Nephron (organoid): Measurements from ENCODE around the gene DCTPP1.

Source experiments
- H3K27ac Mint-ChIP-seq, 3 experiments: 2 replicates each; pipeline ENCODE4 v1.8.0; 2020; ENCODE audit warnings: mixed read lengths in 3 of 3, mild to moderate bottlenecking in 2 of 3, moderate library complexity in 1 of 3
- H3K27me3 Mint-ChIP-seq: 2 replicates; pipeline ENCODE4 v1.8.0; 2021; ENCODE audit warnings: low read depth, mild to moderate bottlenecking, moderate library complexity, mixed read lengths
- H3K36me3 Mint-ChIP-seq: 2 replicates; pipeline ENCODE4 v1.8.0; 2020; ENCODE audit warnings: low read depth, mixed read lengths
- H3K4me1 Mint-ChIP-seq: 2 replicates; pipeline ENCODE4 v1.8.0; 2020; ENCODE audit warnings: mixed read lengths
- H3K4me3 Mint-ChIP-seq, 3 experiments: 2 replicates each; pipeline ENCODE4 v1.8.0; 2020; ENCODE audit warnings: mild to moderate bottlenecking in 3 of 3, mixed read lengths in 3 of 3, moderate library complexity in 2 of 3
- H3K9me3 Mint-ChIP-seq: 2 replicates; pipeline ENCODE4 v1.8.0; 2020; ENCODE audit warnings: mixed read lengths
- CTCF ChIP-seq, 3 experiments: fragments of 200-600 bp; sonication (generic); IDR thresholded peaks; one replicate each; pipeline ENCODE4 v1.5.0; 2021; ENCODE audit warnings: antibody characterized with exemption in 3 of 3; ENCODE audit not compliant: unreplicated experiment in 3 of 3

Gene DCTPP1

GRCh38 chr16:30449116-30449435 lies 19.2 kb upstream of the DCTPP1 start:
- TF ChIP-seq CTCF (IDR thresholded peaks at IDR 0.05; ENCODE audit: unreplicated experiment in 3 of 3): no peak
- Mint-ChIP-seq H3K4me1 (peaks cover 13% of the 10 kb centered on the region), H3K27me3 (peaks cover 7% of the 10 kb centered on the region), H3K4me3 (no peak overlapping the region), H3K9me3 (peaks cover 2% of the 10 kb centered on the region), H3K36me3 (peaks cover 14% of the 10 kb centered on the region), H3K27ac (no peak overlapping the region)

GRCh38 chr16:30447512-30448226 lies 17.8 kb upstream of the DCTPP1 start:
- peaks cover 7% of the 10 kb centered on the region for H3K27me3 Mint-ChIP-seq
- H3K4me1 Mint-ChIP-seq: peaks cover 17% of the 10 kb centered on the region
- peaks cover 5% of the 10 kb centered on the region for H3K9me3 Mint-ChIP-seq
- TF ChIP-seq CTCF (IDR thresholded peaks at IDR 0.05; ENCODE audit: unreplicated experiment in 3 of 3): no peak
- peaks cover 26% of the 10 kb centered on the region for H3K36me3 Mint-ChIP-seq
- peak overlapping the region; percentile 95 to 97 (median 97) for H3K27ac Mint-ChIP-seq
- H3K4me3 Mint-ChIP-seq: peak overlapping the region; percentile 44 to 67 (median 58)

- Mint-ChIP-seq H3K9me3 (peaks cover 5% of the 10 kb centered on the region), H3K27me3 (peaks cover 7% of the 10 kb centered on the region), H3K4me3 (peak overlapping the region; percentile 92 to 95 (median 94)), H3K27ac (peak overlapping the region; percentile 89 to 97 (median 97)), H3K36me3 (peaks cover 30% of the 10 kb centered on the region), H3K4me1 (peaks cover 17% of the 10 kb centered on the region)
- no peak for TF ChIP-seq CTCF (IDR thresholded peaks at IDR 0.05; ENCODE audit: unreplicated experiment in 3 of 3)
These were observed 16.4 kb upstream of the DCTPP1 start for GRCh38 chr16:30446203-30446595.

- peaks cover 17% of the 10 kb centered on the region for H3K4me1 Mint-ChIP-seq
- H3K36me3 Mint-ChIP-seq: peaks cover 30% of the 10 kb centered on the region
- peak; percentile 15 to 50 (median 40) for TF ChIP-seq CTCF (IDR thresholded peaks at IDR 0.05; ENCODE audit: unreplicated experiment in 3 of 3)
- peak within 1 kb of the TSS; percentile 92 to 95 (median 94) for H3K4me3 Mint-ChIP-seq
- peak within 1 kb of the TSS; percentile 89 to 97 (median 97) for H3K27ac Mint-ChIP-seq
- H3K27me3 Mint-ChIP-seq: peaks cover 7% of the 10 kb centered on the region
- peaks cover 5% of the 10 kb centered on the region for H3K9me3 Mint-ChIP-seq
These were observed 15.8 kb upstream of the DCTPP1 start, which contains the start of gene SEPHS2 for GRCh38 chr16:30445408-30446202. TSS of gene SEPHS2 (minus strand) at chr16:30445874. CDS start at chr16:30445727, 147 bp downstream.

GRCh38 chr16:30445149-30445407 lies 15.2 kb upstream of the DCTPP1 start:
- peaks cover 5% of the 10 kb centered on the region for H3K9me3 Mint-ChIP-seq
- peaks cover 17% of the 10 kb centered on the region for H3K4me1 Mint-ChIP-seq
- peaks cover 7% of the 10 kb centered on the region for H3K27me3 Mint-ChIP-seq
- H3K36me3 Mint-ChIP-seq: peaks cover 30% of the 10 kb centered on the region
- no peak for TF ChIP-seq CTCF (IDR thresholded peaks at IDR 0.05; ENCODE audit: unreplicated experiment in 3 of 3)
- peak overlapping the region; percentile 87 to 94 (median 88) for H3K4me3 Mint-ChIP-seq
- H3K27ac Mint-ChIP-seq: peak overlapping the region; percentile 81 to 89 (median 85)
